ENCODE measurements around the gene PIP5K1B.

DNA sequence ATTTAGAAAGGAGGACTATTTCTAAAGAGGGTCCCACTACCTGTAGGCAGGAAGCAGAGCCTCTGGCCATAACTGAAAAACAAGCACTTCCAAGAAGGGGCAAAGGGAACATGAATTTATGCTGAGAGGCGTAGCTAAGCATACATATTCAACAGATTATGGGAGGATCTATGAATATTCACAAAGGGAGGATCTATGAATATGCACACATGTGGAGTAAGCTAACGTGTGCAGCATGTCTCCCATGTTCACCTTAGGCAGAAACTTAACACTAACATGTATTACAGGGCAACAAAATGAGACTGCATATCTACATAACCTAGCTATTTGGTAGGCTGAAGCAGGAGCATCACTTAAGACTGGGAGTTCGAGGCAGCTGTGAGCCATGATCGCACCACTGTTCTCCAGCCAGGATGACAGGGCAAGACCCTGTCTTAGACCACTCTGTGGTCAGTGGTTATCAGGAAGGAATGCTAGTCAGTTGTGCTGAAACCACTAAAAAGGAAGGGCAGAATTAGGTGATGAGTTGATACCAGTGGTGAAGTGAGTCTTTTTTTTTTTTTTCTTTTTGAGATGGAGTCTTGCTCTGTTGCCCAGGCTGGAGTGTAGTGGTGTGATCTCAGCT is 351.3 kb downstream of the PIP5K1B start:
- TF ChIP-seq EP300 (IDR thresholded peaks at IDR 0.05): no peak
- TF ChIP-seq, protein P1, sequence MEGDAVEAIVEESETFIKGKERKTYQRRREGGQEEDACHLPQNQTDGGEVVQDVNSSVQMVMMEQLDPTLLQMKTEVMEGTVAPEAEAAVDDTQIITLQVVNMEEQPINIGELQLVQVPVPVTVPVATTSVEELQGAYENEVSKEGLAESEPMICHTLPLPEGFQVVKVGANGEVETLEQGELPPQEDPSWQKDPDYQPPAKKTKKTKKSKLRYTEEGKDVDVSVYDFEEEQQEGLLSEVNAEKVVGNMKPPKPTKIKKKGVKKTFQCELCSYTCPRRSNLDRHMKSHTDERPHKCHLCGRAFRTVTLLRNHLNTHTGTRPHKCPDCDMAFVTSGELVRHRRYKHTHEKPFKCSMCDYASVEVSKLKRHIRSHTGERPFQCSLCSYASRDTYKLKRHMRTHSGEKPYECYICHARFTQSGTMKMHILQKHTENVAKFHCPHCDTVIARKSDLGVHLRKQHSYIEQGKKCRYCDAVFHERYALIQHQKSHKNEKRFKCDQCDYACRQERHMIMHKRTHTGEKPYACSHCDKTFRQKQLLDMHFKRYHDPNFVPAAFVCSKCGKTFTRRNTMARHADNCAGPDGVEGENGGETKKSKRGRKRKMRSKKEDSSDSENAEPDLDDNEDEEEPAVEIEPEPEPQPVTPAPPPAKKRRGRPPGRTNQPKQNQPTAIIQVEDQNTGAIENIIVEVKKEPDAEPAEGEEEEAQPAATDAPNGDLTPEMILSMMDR (IDR thresholded peaks at IDR 0.05): no peak

Data from sigmoid colon (tissue), 4 donors.